HG03565 (cell line): ENCODE measurements around the gene DNMT1.
"Not testable (repeated sequence)": the region's sequence is repeated elsewhere in the genome, so short reads cannot be mapped to it uniquely, and the experiment has no call there.

Experiments used
- ATAC-seq: cut with Tn5 transposase; IDR thresholded peaks from one replicate; pipeline ENCODE4 v1.9.1; 2021; ENCODE audit warnings: mild to moderate bottlenecking, moderate library complexity; ENCODE audit not compliant: unreplicated experiment

Gene DNMT1

GRCh38 chr19:10187315-10187714 lies 7.4 kb downstream of the DNMT1 start:
- ATAC-seq: no peak

GRCh38 chr19:10184636-10185035 lies 10.1 kb downstream of the DNMT1 start:
- ATAC-seq: no peak

- ATAC-seq: no peak
Observed at GRCh38 chr19:10183926-10184325, 10.8 kb downstream of the DNMT1 start.

- ATAC-seq: no peak
Observed at GRCh38 chr19:10182847-10183246, 11.9 kb downstream of the DNMT1 start.

GRCh38 chr19:10182076-10182475 lies 12.7 kb downstream of the DNMT1 start:
- ATAC-seq: no peak

- no peak for ATAC-seq
Observed at GRCh38 chr19:10180459-10180858, 14.3 kb downstream of the DNMT1 start.

- not testable (repeated sequence) for ATAC-seq
Observed at GRCh38 chr19:10180024-10180423, 14.7 kb downstream of the DNMT1 start.

- ATAC-seq: no peak
Observed at GRCh38 chr19:10173527-10173926, 21.2 kb downstream of the DNMT1 start.

GRCh38 chr19:10168386-10168948 lies 26.3 kb downstream of the DNMT1 start:
- no peak for ATAC-seq

GRCh38 chr19:10167459-10167858 lies 27.3 kb downstream of the DNMT1 start:
- ATAC-seq: no peak

- ATAC-seq: not testable (repeated sequence)
Observed at GRCh38 chr19:10166501-10166900, 28.3 kb downstream of the DNMT1 start.

- ATAC-seq: no peak
Observed at GRCh38 chr19:10166046-10166445, 28.7 kb downstream of the DNMT1 start.

- ATAC-seq: no peak
Observed at GRCh38 chr19:10163536-10163935, 31.2 kb downstream of the DNMT1 start.

- ATAC-seq: no peak
Observed at GRCh38 chr19:10159610-10160009, 35.1 kb downstream of the DNMT1 start.

- ATAC-seq: no peak
Observed at GRCh38 chr19:10158485-10158884, 36.3 kb downstream of the DNMT1 start.

- ATAC-seq: no peak
Observed at GRCh38 chr19:10158071-10158470, 36.7 kb downstream of the DNMT1 start.

GRCh38 chr19:10155839-10156238 lies 38.9 kb downstream of the DNMT1 start:
- no peak for ATAC-seq

- ATAC-seq: no peak
Observed at GRCh38 chr19:10152100-10152499, 42.7 kb downstream of the DNMT1 start.

GRCh38 chr19:10151521-10151920 lies 43.2 kb downstream of the DNMT1 start:
- no peak for ATAC-seq

- no peak for ATAC-seq
Observed at GRCh38 chr19:10149427-10149826, 45.3 kb downstream of the DNMT1 start.

- no peak for ATAC-seq
Observed at GRCh38 chr19:10146142-10146541, 48.6 kb downstream of the DNMT1 start.

- no peak for ATAC-seq
Observed at GRCh38 chr19:10145031-10145430, 49.7 kb downstream of the DNMT1 start.

- no peak for ATAC-seq
Observed at GRCh38 chr19:10144361-10144760, 50.4 kb downstream of the DNMT1 start.
